Keratinocyte (primary cell): ENCODE results near the gene GSN. TPM values are rescaled to one million over a fixed set of nuclear protein-coding genes. Genes with fewer than 3 reads are reported as not detected.
A peak's percentile ranks its signal among the peaks of the same experiment; 100 is the strongest.

ENCODE experiments used
- DNase-seq: peaks from one replicate; pipeline ENCODE4 v3.0.0-alpha.2; 2011; ENCODE audit warnings: low read depth, missing footprints, low spot score
- FAIRE-seq: peaks from 2 replicates; lab custom pipeline; 2011; peaks lifted over from hg19 to GRCh38; lab: Jason Lieb, UNC
- H2AFZ ChIP-seq: 2 replicates; pipeline ENCODE4 v1.6.0; 2012; ENCODE audit warnings: low read length, control low read depth, inconsistent platforms; ENCODE audit not compliant: control insufficient read depth
- H3K27ac ChIP-seq: 2 replicates; pipeline ENCODE4 v1.5.1; 2011; ENCODE audit warnings: low read length; ENCODE audit not compliant: control insufficient read depth, insufficient read depth
- H3K27me3 ChIP-seq: 3 replicates; pipeline ENCODE4 v1.6.0; 2011; ENCODE audit warnings: low read length; ENCODE audit not compliant: control insufficient read depth, insufficient read depth; ENCODE audit errors: extremely low read depth
- H3K36me3 ChIP-seq, 2 experiments: 2 replicates in 1 of 2; 3 replicates in 1 of 2; pipeline ENCODE4 v1.5.1; 2011; ENCODE audit warnings: low read length in 2 of 2, mild to moderate bottlenecking in 1 of 2; ENCODE audit not compliant: control insufficient read depth in 2 of 2, insufficient read depth in 2 of 2; ENCODE audit errors: extremely low read depth in 1 of 2
- H3K4me1 ChIP-seq: 3 replicates; pipeline ENCODE4 v1.5.1; 2011; ENCODE audit warnings: low read length; ENCODE audit not compliant: control insufficient read depth, insufficient read depth; ENCODE audit errors: extremely low read depth
- H3K4me2 ChIP-seq: 3 replicates; pipeline ENCODE4 v1.6.0; 2011; ENCODE audit warnings: low read depth, low read length; ENCODE audit not compliant: control insufficient read depth, insufficient read depth; ENCODE audit errors: extremely low read depth
- H3K4me3 ChIP-seq, 3 experiments: fragments of 200-600 bp in 1 of 3; sonication (generic) in 1 of 3; 2 replicates in 2 of 3; 3 replicates in 1 of 3; pipeline ENCODE4 v1.5.1; 2011 to 2016; ENCODE audit warnings: low read length in 3 of 3, mild to moderate bottlenecking in 3 of 3, control low read depth in 2 of 3, inconsistent platforms in 1 of 3, low read depth in 1 of 3, mixed read lengths in 1 of 3, mixed run types in 1 of 3, moderate library complexity in 1 of 3; ENCODE audit not compliant: control insufficient read depth in 2 of 3, insufficient read depth in 2 of 3; ENCODE audit errors: extremely low read depth in 1 of 3
- H3K79me2 ChIP-seq: 2 replicates; pipeline ENCODE4 v1.6.0; 2012; ENCODE audit warnings: low read length; ENCODE audit not compliant: control insufficient read depth, insufficient read depth
- H3K9ac ChIP-seq: 3 replicates; pipeline ENCODE4 v1.6.0; 2011; ENCODE audit warnings: low read length; ENCODE audit not compliant: control insufficient read depth, insufficient read depth; ENCODE audit errors: extremely low read depth
- H3K9me1 ChIP-seq: 3 replicates; pipeline ENCODE4 v1.6.0; 2011; ENCODE audit warnings: low read length; ENCODE audit not compliant: control insufficient read depth, insufficient read depth; ENCODE audit errors: extremely low read depth
- H3K9me3 ChIP-seq: 2 replicates; pipeline ENCODE4 v1.5.1; 2012; ENCODE audit warnings: low read depth, low read length; ENCODE audit not compliant: control insufficient read depth
- H4K20me1 ChIP-seq: 3 replicates; pipeline ENCODE4 v1.6.0; 2011; ENCODE audit warnings: low read length; ENCODE audit not compliant: control insufficient read depth, insufficient read depth; ENCODE audit errors: extremely low read depth
- EZH2 ChIP-seq: IDR thresholded peaks from one replicate; pipeline ENCODE4 v1.6.1; 2012; ENCODE audit warnings: inconsistent platforms, mild to moderate bottlenecking, low read length, moderate library complexity
- dilution Hi-C: fragments of 300-500 bp; cut with MboI; formaldehyde crosslinking; loops from one replicate; pipeline ENCODE4 v1.7.0; 2020; ENCODE audit warnings: low sequenced_read_pairs; ENCODE audit not compliant: extremely low pct_ligation_motif_present
- polyA plus RNA-seq, 5 experiments: library from polyadenylated mRNA; depleted of rRNA in 3 of 5; stranded (reverse) in 3 of 5; stranded (forward) in 1 of 5; unstranded in 1 of 5; fragments of >200 nt; gene quantifications; 1 replicate in 1 of 5; 2 replicates in 3 of 5; 3 replicates in 1 of 5; pipeline versions ENCODE4 v1.2.1 to v1.2.3, GENCODE V29; 2011 to 2012; ENCODE audit warnings: missing spikeins in 2 of 5, low read depth in 1 of 5, low replicate concordance in 1 of 5
- TF ChIP-seq, protein P1 (sequence below), 3 experiments: IDR thresholded peaks in 1 of 3; conservative IDR thresholded peaks in 1 of 3; optimal IDR thresholded peaks in 1 of 3; 2 replicates in 2 of 3; 3 replicates in 1 of 3; pipeline versions ENCODE3 to v1.5.1; 2011; ENCODE audit warnings: low read length in 3 of 3, mild to moderate bottlenecking in 3 of 3, moderate library complexity in 2 of 3, control low read depth in 1 of 3, inconsistent platforms in 1 of 3; ENCODE audit not compliant: insufficient read depth in 2 of 3; ENCODE audit errors: extremely low read depth in 1 of 3

Gene GSN
- polyA plus RNA-seq, 1 donor (not counting 4 experiments of a cell fraction or from before 2014, with no cell fraction given), result 166 TPM

DNA sequence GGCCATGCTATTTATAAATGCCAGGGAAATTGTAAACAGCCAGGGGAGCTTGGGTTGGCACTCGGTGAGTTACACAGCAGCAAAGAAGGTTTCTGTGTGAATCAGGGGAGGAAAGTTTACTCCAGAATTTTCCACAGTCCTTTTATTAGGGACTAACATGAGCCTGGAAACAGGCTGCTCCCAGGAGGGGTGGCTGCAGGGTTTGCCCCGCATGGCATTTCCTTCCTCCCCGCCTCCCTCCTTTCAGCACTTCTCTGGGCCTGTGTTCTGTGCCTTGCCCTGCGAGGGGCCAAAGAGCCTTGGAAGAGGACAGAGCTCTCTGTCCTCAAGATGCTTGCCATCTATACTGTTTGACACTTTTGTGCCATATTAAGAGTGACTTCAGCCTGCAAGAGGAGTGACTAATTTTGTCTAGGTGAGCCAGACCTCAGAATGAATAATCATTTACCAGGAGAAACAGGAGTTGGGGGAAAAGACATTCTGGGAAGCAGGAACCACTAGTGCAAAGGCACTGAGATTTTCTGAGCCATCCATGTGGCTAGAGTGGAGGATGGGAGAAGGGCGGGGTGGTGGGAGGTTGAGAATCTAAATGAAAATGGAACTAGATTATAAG lies 1.8 kb downstream of the GSN start:
- Histone ChIP-seq H3K9me3 (no peaks in the 10 kb centered on the region), H4K20me1 (no peaks in the 10 kb centered on the region), H3K27me3 (no peaks in the 10 kb centered on the region), H3K79me2 (peaks cover 40% of the 10 kb centered on the region), H3K4me3 (peak overlapping the region; percentile 67 to 92 (median 83)), H3K27ac (peak overlapping the region; percentile 53), H2AFZ (no peak overlapping the region), H3K4me1 (peaks cover 24% of the 10 kb centered on the region), H3K9me1 (peaks cover 3% of the 10 kb centered on the region), H3K4me2 (peak overlapping the region; percentile 98), H3K9ac (peak overlapping the region; percentile 81), H3K36me3 (peaks cover 3 to 7% of the 10 kb centered on the region in 2 experiments)
- dilution Hi-C loops, result no loop called here
- TF ChIP-seq, protein P1, sequence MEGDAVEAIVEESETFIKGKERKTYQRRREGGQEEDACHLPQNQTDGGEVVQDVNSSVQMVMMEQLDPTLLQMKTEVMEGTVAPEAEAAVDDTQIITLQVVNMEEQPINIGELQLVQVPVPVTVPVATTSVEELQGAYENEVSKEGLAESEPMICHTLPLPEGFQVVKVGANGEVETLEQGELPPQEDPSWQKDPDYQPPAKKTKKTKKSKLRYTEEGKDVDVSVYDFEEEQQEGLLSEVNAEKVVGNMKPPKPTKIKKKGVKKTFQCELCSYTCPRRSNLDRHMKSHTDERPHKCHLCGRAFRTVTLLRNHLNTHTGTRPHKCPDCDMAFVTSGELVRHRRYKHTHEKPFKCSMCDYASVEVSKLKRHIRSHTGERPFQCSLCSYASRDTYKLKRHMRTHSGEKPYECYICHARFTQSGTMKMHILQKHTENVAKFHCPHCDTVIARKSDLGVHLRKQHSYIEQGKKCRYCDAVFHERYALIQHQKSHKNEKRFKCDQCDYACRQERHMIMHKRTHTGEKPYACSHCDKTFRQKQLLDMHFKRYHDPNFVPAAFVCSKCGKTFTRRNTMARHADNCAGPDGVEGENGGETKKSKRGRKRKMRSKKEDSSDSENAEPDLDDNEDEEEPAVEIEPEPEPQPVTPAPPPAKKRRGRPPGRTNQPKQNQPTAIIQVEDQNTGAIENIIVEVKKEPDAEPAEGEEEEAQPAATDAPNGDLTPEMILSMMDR (optimal IDR thresholded peaks at IDR 0.05 in 1 of 3, IDR thresholded peaks at IDR 0.05 in 1 of 3, conservative IDR thresholded peaks at IDR 0.05 in 1 of 3; ENCODE audit: extremely low read depth in 1 of 3, insufficient read depth in 2 of 3, low read length in 3 of 3), result no peak
- TF ChIP-seq EZH2, result no peak
- no peak for FAIRE-seq
- DNase-seq, result no peak

DNA sequence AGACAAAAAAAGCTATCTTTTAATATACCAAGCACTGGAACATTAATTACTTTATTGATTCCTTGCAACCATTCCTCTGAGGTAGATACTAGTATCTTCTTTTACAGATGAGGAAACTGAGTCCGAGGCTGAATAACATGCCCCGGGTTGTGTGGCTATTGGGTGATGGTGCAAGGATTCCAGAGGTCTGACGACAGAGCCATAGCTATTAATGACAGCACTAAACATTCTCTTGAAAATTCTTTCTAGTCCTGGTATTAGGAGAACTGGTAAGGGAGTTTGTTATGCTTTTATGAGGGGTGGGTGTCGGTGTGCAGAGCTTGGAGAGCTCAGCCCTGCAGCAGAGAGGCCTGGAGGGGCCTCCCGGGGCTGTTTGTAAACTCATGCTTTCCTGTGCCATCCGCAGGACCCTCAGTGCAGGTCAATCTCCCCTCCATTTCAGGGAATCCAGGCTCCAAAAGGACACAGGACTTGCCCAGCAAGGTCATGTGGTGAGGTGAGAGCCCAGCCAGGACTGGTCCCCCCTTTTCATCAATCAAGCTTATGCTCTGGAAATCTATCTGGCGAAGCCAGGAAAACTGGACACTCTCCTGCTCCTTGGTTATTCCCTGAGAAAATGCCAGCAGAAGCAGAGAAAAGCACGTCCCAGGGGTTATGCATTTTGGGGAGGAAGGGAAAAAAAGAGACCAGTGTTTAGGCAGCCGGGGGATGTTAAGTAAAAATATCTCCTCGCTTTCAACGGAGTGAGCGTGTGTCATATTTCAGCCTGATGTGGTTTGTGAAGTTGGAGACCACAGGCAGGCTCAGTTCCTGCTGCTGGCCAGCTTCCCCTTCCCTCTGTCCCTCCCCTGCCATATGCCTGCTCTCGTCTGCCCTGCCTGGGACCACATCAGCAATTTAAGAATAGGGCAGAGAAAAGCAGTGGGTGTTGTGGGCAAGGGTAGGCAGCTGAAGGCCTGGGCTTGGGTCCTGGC lies 3.7 kb downstream of the GSN start:
- H3K9me3 ChIP-seq, result no peaks in the 10 kb centered on the region
- H2AFZ ChIP-seq, result no peak overlapping the region
- no peak overlapping the region for H3K9ac ChIP-seq
- peaks cover 3 to 7% of the 10 kb centered on the region in 2 experiments for H3K36me3 ChIP-seq
- H3K4me1 ChIP-seq, result peaks cover 29% of the 10 kb centered on the region
- H3K27ac ChIP-seq, result no peak overlapping the region
- no peak for DNase-seq
- no peaks in the 10 kb centered on the region for H4K20me1 ChIP-seq
- H3K9me1 ChIP-seq, result peaks cover 3% of the 10 kb centered on the region
- no peak overlapping the region for H3K4me2 ChIP-seq
- H3K79me2 ChIP-seq, result peaks cover 43% of the 10 kb centered on the region
- no peaks in the 10 kb centered on the region for H3K27me3 ChIP-seq
- dilution Hi-C loops, result no loop called here
- FAIRE-seq, result no peak
- no peak for TF ChIP-seq EZH2
- TF ChIP-seq, protein P1 (optimal IDR thresholded peaks at IDR 0.05 in 1 of 3, IDR thresholded peaks at IDR 0.05 in 1 of 3, conservative IDR thresholded peaks at IDR 0.05 in 1 of 3; ENCODE audit: extremely low read depth in 1 of 3, insufficient read depth in 2 of 3, low read length in 3 of 3), result no peak
- no peak overlapping the region for H3K4me3 ChIP-seq
